Bronchial epithelial cell (primary cell): ENCODE measurements around the gene VPREB3. TPM values are rescaled to one million over a fixed set of nuclear protein-coding genes. Genes with fewer than 3 reads are reported as not detected.

Experiments
- DNase-seq: peaks from one replicate; pipeline ENCODE4 v3.0.0-alpha.2; 2010; ENCODE audit warnings: low read depth
- FAIRE-seq: peaks from 2 replicates; lab custom pipeline; 2011; peaks lifted over from hg19 to GRCh38; lab: Jason Lieb, UNC
- H3K27me3 ChIP-seq: 2 replicates; pipeline ENCODE4 v1.5.1; 2011; ENCODE audit warnings: low read length; ENCODE audit not compliant: control insufficient read depth, insufficient read depth
- H3K36me3 ChIP-seq: 2 replicates; pipeline ENCODE4 v1.5.1; 2011; ENCODE audit warnings: low read length; ENCODE audit not compliant: control insufficient read depth, insufficient read depth
- H3K4me3 ChIP-seq: 2 replicates; pipeline ENCODE4 v1.5.1; 2011; ENCODE audit warnings: mild to moderate bottlenecking, low read depth, low read length, control low read depth
- total RNA-seq: library from RNA; depleted of rRNA; stranded (reverse); fragments of >200 nt; gene quantifications from 2 replicates; pipeline ENCODE4 v1.2.1, GENCODE V29; 2014
- TF ChIP-seq, protein P1 (sequence below): IDR thresholded peaks from 2 replicates; pipeline ENCODE4 v1.5.1; 2011; ENCODE audit warnings: mild to moderate bottlenecking, moderate library complexity, low read length, control low read depth, inconsistent platforms; ENCODE audit not compliant: insufficient read depth, severe bottlenecking

Gene VPREB3
- total RNA-seq, 1 donor from 2014 or later: not detected

DNA sequence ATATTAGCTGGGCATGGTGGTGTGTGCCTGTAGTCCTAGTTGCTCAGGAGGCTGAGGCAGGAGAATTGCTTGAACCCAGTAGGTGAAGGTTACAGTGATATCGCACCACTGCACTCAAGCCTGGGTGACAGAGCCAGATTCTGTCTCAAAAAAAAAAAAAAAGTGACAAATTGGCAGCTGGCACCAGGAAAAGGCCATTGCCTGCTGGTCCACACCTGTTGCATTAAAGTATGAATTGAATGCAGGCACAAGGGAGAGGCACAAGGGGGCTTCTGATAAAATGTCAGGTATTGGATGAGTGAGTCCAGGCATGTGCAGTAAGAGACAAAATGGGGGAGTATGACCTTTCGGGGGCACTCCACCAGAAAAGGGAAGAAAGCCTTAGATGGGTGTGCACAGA is 31.5 kb downstream of the VPREB3 start:
- H3K36me3 ChIP-seq: no peaks in the 10 kb centered on the region
- no peak overlapping the region for H3K4me3 ChIP-seq
- TF ChIP-seq, protein P1, sequence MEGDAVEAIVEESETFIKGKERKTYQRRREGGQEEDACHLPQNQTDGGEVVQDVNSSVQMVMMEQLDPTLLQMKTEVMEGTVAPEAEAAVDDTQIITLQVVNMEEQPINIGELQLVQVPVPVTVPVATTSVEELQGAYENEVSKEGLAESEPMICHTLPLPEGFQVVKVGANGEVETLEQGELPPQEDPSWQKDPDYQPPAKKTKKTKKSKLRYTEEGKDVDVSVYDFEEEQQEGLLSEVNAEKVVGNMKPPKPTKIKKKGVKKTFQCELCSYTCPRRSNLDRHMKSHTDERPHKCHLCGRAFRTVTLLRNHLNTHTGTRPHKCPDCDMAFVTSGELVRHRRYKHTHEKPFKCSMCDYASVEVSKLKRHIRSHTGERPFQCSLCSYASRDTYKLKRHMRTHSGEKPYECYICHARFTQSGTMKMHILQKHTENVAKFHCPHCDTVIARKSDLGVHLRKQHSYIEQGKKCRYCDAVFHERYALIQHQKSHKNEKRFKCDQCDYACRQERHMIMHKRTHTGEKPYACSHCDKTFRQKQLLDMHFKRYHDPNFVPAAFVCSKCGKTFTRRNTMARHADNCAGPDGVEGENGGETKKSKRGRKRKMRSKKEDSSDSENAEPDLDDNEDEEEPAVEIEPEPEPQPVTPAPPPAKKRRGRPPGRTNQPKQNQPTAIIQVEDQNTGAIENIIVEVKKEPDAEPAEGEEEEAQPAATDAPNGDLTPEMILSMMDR: no peak
- H3K27me3 ChIP-seq: no peaks in the 10 kb centered on the region
- DNase-seq: no peak
- FAIRE-seq: no peak

DNA sequence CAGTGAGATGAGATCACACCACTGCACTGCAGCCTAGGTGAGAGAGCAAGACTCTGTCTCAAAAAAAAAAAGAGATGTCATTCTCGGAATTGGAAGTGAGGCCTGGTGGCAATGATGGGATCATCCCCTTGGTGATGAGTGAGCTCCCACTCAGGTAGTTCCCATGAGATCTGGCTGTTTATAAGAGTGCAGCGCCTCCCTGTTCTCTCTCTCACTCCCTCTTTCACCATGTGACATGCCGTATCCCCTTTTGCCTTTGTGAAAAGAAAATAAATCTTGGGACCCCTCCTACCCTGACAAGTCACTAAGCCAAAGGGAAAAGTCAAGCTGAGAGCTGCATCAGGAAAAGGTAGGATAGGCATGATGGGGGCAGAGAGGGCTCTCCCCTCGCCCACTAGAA is 32.1 kb downstream of the VPREB3 start:
- TF ChIP-seq, protein P1: no peak
- H3K36me3 ChIP-seq: no peaks in the 10 kb centered on the region
- FAIRE-seq: no peak

DNA sequence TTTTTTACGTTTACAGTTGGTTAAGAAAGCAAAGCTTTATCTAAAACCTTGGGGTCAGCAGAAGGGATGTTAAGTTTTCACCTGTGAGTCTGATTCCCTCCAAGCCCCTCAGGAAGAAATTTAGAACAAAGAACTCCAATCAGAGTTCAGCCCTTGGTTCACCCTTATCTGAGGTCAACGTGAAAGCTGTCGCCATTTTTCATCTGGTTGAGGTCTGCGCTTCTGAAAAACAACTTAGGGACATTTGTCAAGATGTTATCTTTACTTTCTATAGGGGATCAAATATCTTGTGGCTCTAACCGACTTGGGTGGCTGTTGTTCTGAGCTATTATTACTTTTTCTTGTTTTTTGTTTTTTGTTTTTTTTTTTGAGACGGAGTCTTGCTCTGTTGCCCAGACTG is 33.4 kb downstream of the VPREB3 start:
- FAIRE-seq (no peak), DNase-seq (no peak)
- TF ChIP-seq, protein P1: no peak
- no peak overlapping the region for H3K4me3 ChIP-seq
- H3K27me3 ChIP-seq: no peaks in the 10 kb centered on the region
- no peaks in the 10 kb centered on the region for H3K36me3 ChIP-seq

More for the DNA sequence above, 32.1 kb downstream of the VPREB3 start:
- DNase-seq: no peak
- Histone ChIP-seq H3K4me3 (no peak overlapping the region), H3K27me3 (no peaks in the 10 kb centered on the region)

DNA sequence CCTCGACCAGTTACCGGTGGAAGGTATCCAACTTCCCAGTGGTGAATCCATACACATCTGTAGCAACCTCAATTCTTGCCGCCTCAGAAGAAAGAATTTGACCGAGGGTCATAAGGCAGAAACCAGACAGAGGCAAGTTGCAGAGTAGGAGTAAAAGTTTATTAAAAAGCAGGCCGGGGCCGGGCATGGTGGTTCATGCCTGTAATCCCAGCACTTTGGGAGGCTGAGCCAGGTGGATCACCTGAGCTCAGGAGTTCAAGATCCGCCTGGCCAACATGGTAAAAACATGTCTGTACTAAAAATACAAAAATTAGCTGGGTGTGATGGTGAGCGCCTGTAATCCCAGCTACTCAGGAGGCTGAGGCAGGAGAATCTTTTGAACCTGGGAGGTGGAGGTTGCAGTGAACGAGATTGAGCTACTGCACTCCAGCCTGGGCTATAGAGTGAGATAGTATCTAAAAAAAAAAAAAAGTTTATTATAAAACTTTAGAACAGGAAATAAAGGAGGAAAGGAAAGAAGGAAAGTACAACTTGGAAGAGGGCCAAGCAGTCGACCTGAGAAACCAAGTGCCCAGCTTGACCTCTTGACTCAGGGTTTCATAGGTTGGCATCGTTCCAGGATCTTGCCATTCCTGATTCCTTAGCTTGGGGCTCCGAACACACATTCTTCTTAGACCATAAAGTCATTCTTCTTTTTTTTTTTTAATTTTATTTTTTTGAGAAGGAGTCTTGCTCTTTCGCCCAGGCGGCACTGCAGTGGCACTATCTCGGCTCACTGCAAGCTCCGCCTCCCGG is 35.7 kb downstream of the VPREB3 start:
- TF ChIP-seq, protein P1: no peak
- Histone ChIP-seq H3K36me3 (peaks cover 5% of the 10 kb centered on the region), H3K4me3 (no peak overlapping the region), H3K27me3 (no peaks in the 10 kb centered on the region)
- DNase-seq (no peak), FAIRE-seq (no peak)

DNA sequence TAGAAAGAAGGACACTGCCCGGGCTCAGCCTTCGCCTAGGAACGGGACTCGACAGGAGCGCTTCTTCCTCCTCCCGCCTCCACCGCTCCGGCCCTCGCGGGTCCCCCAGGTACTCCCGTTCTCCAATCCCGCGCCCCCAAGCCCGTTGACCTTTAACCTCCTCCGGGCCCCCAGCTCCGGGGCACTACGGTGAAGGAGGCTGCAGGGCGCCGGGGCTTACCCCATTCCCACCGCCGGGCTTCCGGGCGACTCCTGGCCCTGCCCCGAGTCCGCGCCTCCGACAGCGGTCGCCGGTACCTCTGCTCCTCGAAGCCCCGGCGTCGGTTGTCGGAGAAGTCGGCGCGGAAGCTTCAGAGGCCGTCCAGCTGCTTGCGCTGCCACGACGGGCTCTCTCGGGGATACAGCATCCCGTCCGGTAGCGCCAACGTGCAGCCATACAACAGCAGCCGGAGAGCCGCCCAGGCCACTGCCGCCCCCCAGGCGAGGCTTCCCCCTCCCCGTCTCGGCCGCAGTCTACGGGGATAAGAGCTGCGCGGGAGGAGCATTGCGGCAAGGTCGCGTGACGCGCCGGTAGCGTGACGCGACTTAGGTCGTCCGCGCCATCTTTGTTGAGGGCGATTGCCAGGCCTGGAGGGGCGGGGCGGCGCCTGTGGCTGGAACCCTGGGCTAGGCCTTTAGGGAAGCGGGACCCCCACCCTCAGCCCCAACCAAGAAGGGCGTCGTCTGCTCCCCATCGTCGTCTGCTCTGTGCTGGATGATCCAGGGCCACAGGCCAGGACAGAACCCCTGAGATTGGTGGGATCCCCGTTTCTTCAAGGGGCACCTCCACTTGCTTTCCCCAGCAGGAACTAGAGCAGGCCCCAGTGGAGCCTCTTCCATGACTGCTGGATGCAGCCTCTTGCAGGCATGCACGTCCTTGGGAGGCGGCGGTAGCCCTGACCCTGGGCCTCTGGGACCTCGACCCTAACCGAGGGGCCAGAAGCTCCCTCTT is 37.1 kb downstream of the VPREB3 start:
- FAIRE-seq: no peak
- TF ChIP-seq, protein P1: no peak
- Histone ChIP-seq H3K4me3 (peak overlapping the region; percentile 77), H3K36me3 (peaks cover 5% of the 10 kb centered on the region), H3K27me3 (no peaks in the 10 kb centered on the region)
- DNase-seq: peak; percentile 51
